Stomach (tissue), 9 donors: Measurements from ENCODE around the gene LAMB3. TPM values are rescaled to one million over a fixed set of nuclear protein-coding genes. Genes with fewer than 3 reads are reported as not detected.

ENCODE experiments used
- DNase-seq, 2 donors: peaks; one replicate each; pipeline versions ENCODE4 v3.0.0 to v3.0.0-alpha.2; 2013 to 2019
- H3K27ac ChIP-seq, 5 donors: fragments of 200-600 bp in 4 of 5; sonication (generic) in 4 of 5; one replicate each; pipeline ENCODE4 v1.5.1; 2013 to 2019; ENCODE audit warnings: mild to moderate bottlenecking in 1 of 5, moderate library complexity in 1 of 5
- H3K27me3 ChIP-seq, 3 donors: fragments of 200-600 bp; sonication (generic); one replicate each; pipeline ENCODE4 v1.5.1; 2017 to 2019; ENCODE audit warnings: mixed run types in 1 of 3
- H3K36me3 ChIP-seq, 4 donors: fragments of 200-600 bp; sonication (generic); 1 replicate in 3 of 4; 2 replicates in 1 of 4; pipeline ENCODE4 v1.5.1; 2016 to 2019
- H3K4me1 ChIP-seq, 4 donors: fragments of 200-600 bp; sonication (generic); one replicate each; pipeline ENCODE4 v1.5.1; 2016 to 2019
- H3K4me3 ChIP-seq, 4 donors: fragments of 200-600 bp; sonication (generic) in 3 of 4; one replicate each; pipeline ENCODE4 v1.5.1; 2016 to 2019; ENCODE audit warnings: mild to moderate bottlenecking in 1 of 4
- H3K9me3 ChIP-seq, 4 donors: fragments of 200-600 bp; sonication (generic); one replicate each; pipeline ENCODE4 v1.5.1; 2016 to 2019
- CTCF ChIP-seq, 7 experiments: fragments of 450-650 bp in 4 of 7; fragments of 200-600 bp in 3 of 7; sonication (generic) in 3 of 7; IDR thresholded peaks; one replicate each; pipeline ENCODE4 v1.5.1; 2016 to 2019; ENCODE audit warnings: antibody characterized with exemption in 7 of 7, control low read depth in 2 of 7, mild to moderate bottlenecking in 1 of 7
- EP300 ChIP-seq: sonication (generic); formaldehyde crosslinking; IDR thresholded peaks from one replicate; pipeline ENCODE4 v1.6.1; 2017; ENCODE audit warnings: antibody characterized with exemption
- POLR2A ChIP-seq, 4 donors: fragments of 450-650 bp; IDR thresholded peaks; one replicate each; pipeline ENCODE4 v1.6.1; 2016; ENCODE audit warnings: antibody characterized with exemption in 4 of 4, control low read depth in 2 of 4, mild to moderate bottlenecking in 1 of 4, moderate library complexity in 1 of 4
- POLR2AphosphoS5 ChIP-seq, 3 donors: sonication (generic); formaldehyde crosslinking; IDR thresholded peaks; one replicate each; pipeline ENCODE4 v1.6.1; 2016; ENCODE audit warnings: antibody characterized with exemption in 3 of 3
- WGBS, 5 donors: extraction: QIAGEN DNeasy Blood & Tissue Kit in 3 of 5; methylation state at CpG; one replicate each; pipeline versions ENCODE4 v1.1.5 to v1.1.7; 2013 to 2018; 5-methylcytosine and 5-hydroxymethylcytosine counted together
- intact Hi-C: fragments of 100-400 bp; cut with DNase I; formaldehyde crosslinking; loops from one replicate; pipeline ENCODE4 v1.15.1; 2023; ENCODE audit warnings: low total_unique reads
- polyA plus RNA-seq, 3 donors: library from polyadenylated mRNA; stranded (reverse); fragments of 200-250 nt; gene quantifications; one replicate each; pipeline ENCODE4 v1.2.3, GENCODE V29; 2013
- total RNA-seq, 5 donors: library from RNA; depleted of rRNA; stranded (reverse); fragments of >200 nt; gene quantifications; one replicate each; pipeline versions ENCODE4 v1.1.0 to v1.2.3, GENCODE V29; 2014 to 2016
- donor health status: healthy with polysubstance abuse.
- donor health status: Bipolar disorder and iron deficiency.
- donor health status: healthy.

Gene LAMB3
- total and polyA plus RNA-seq, 8 donors = 12.8 to 105 (median 49.8) TPM

- H3K4me3 ChIP-seq = no peak overlapping the region
- peak overlapping the region in 1 of 5 donors; percentile 61 for H3K27ac ChIP-seq
- DNase-seq = no peak
- no peaks in the 10 kb centered on the region for H3K9me3 ChIP-seq
- H3K4me1 ChIP-seq = peaks cover 12 to 29% (median 15%) of the 10 kb centered on the region in 4 donors
- 40 to 61% (median 56%) methylated on average over 5 of the region's 5 CpGs for WGBS, 5 donors
- TF ChIP-seq POLR2AphosphoS5 (IDR thresholded peaks at IDR 0.05) (no peak), EP300 (no peak), CTCF (IDR thresholded peaks at IDR 0.05) (no peak), POLR2A (IDR thresholded peaks at IDR 0.05) (no peak)
- intact Hi-C loops = no loop called here
- no peaks in the 10 kb centered on the region for H3K27me3 ChIP-seq
- no peaks in the 10 kb centered on the region for H3K36me3 ChIP-seq
Observed at GRCh38 chr1:209659909-209660308, 7.7 kb upstream of the LAMB3 start.

- Histone ChIP-seq H3K27ac (peak overlapping the region in 1 of 5 donors; percentile 47), H3K4me1 (peaks cover 27 to 45% (median 30%) of the 10 kb centered on the region in 4 donors), H3K4me3 (no peak overlapping the region), H3K9me3 (no peaks in the 10 kb centered on the region), H3K36me3 (no peaks in the 10 kb centered on the region), H3K27me3 (no peaks in the 10 kb centered on the region)
- no peak for DNase-seq
- WGBS, 5 donors = 57 to 94% (median 88%) methylated on average over 5 of the region's 5 CpGs
- TF ChIP-seq POLR2AphosphoS5 (IDR thresholded peaks at IDR 0.05) (no peak), EP300 (no peak), POLR2A (IDR thresholded peaks at IDR 0.05) (no peak), CTCF (IDR thresholded peaks at IDR 0.05) (no peak)
- intact Hi-C loops = no loop called here
Observed at GRCh38 chr1:209657918-209658317, 5.7 kb upstream of the LAMB3 start.

- TF ChIP-seq CTCF (IDR thresholded peaks at IDR 0.05) (no peak), POLR2A (IDR thresholded peaks at IDR 0.05) (no peak), EP300 (no peak), POLR2AphosphoS5 (IDR thresholded peaks at IDR 0.05) (no peak)
- no peak overlapping the region for H3K4me3 ChIP-seq
- H3K36me3 ChIP-seq = no peaks in the 10 kb centered on the region
- no peaks in the 10 kb centered on the region for H3K9me3 ChIP-seq
- peaks cover 27 to 45% (median 30%) of the 10 kb centered on the region in 4 donors for H3K4me1 ChIP-seq
- peak overlapping the region in 2 of 5 donors; percentile 83 to 92 for H3K27ac ChIP-seq
- H3K27me3 ChIP-seq = no peaks in the 10 kb centered on the region
- WGBS, 5 donors = 73 to 89% (median 80%) methylated on average over 9 of the region's 9 CpGs
- intact Hi-C loops = no loop called here
- no peak for DNase-seq
Observed at GRCh38 chr1:209657140-209657879, 5.1 kb upstream of the LAMB3 start.

- Histone ChIP-seq H3K4me1 (peaks cover 39 to 58% (median 41%) of the 10 kb centered on the region in 4 donors), H3K27ac (peak overlapping the region in 4 of 5 donors; percentile 10 to 92 (median 56)), H3K9me3 (no peaks in the 10 kb centered on the region), H3K27me3 (no peaks in the 10 kb centered on the region), H3K4me3 (no peak overlapping the region), H3K36me3 (no peaks in the 10 kb centered on the region)
- peak; percentile 61 to 69 for DNase-seq
- TF ChIP-seq POLR2A (IDR thresholded peaks at IDR 0.05) = no peak
- no peak for TF ChIP-seq CTCF (IDR thresholded peaks at IDR 0.05)
- peak in 1 of 3 donors; percentile 29 for TF ChIP-seq POLR2AphosphoS5 (IDR thresholded peaks at IDR 0.05)
- TF ChIP-seq EP300 = no peak
- intact Hi-C loops = no loop called here
- WGBS, 5 donors = 68 to 78% (median 73%) methylated on average over 9 of the region's 9 CpGs
Observed at GRCh38 chr1:209655411-209656231, 3.4 kb upstream of the LAMB3 start.
